ENCODE results near the gene ZNF273.
"Not testable (repeated sequence)": the region's sequence is repeated elsewhere in the genome, so short reads cannot be mapped to it uniquely, and the experiment has no call there.

ZNF273 gene

GRCh38 chr7:64905133-64905532 is 2.1 kb downstream of the ZNF273 start:
- DNase-seq: no peak
- peaks cover 0 to 4% (median 0%) of the 10 kb centered on the region in 5 experiments for H3K9me3 ChIP-seq (ENCODE audit: control extremely low read depth in 1 of 5, control insufficient read depth in 4 of 5, insufficient read depth in 2 of 5, low read depth in 1 of 5, low read length in 4 of 5)
- H3K27me3 ChIP-seq (replicated peaks in 2 of 5; ENCODE audit: control insufficient read depth in 4 of 5, insufficient read depth in 5 of 5, low read length in 4 of 5): no peaks in the 10 kb centered on the region
- 97% methylated on average over 9 of the region's 12 CpGs for WGBS (ENCODE audit: insufficient coverage)
- H3K4me3 ChIP-seq (ENCODE audit: control insufficient read depth in 1 of 7, extremely low read depth in 1 of 7, insufficient read depth in 4 of 7, low read depth in 2 of 7, low read length in 6 of 7): no peak overlapping the region
- ChIA-PET POLR2A (no interaction called here), CTCF (no interaction called here)
- H3K4me1 ChIP-seq (ENCODE audit: control extremely low read depth in 1 of 4, control insufficient read depth in 4 of 4, insufficient read depth in 4 of 4, low read length in 3 of 4): peaks cover 0 to 30% (median 10%) of the 10 kb centered on the region in 4 experiments
- H3K27ac ChIP-seq (ENCODE audit: insufficient read depth in 1 of 2, low read depth in 1 of 2, low read length in 2 of 2, poor library complexity in 1 of 2, severe bottlenecking in 2 of 2): no peak overlapping the region
- peaks cover 0 to 5% (median 2%) of the 10 kb centered on the region in 4 experiments for H3K36me3 ChIP-seq (ENCODE audit: control insufficient read depth in 4 of 4, insufficient read depth in 4 of 4, low read length in 3 of 4)

- POLR2A ChIA-PET: no interaction called here
Measured at GRCh38 chr7:64905547-64905946, 2.5 kb downstream of the ZNF273 start.

GRCh38 chr7:64907641-64908326 is 4.7 kb downstream of the ZNF273 start:
- ChIA-PET CTCF (interaction anchor here (1.3 kb wide), 1 partner anchor 20 kb away, joined by 3 read pairs; no protein-coding TSS in a partner anchor), POLR2A (no interaction called here)
- whole genome bisulfite sequencing (ENCODE audit: insufficient coverage): 58% methylated on average over 1 of the region's 5 CpGs
- Histone ChIP-seq H3K9me3 (ENCODE audit: control extremely low read depth in 1 of 5, control insufficient read depth in 4 of 5, insufficient read depth in 2 of 5, low read depth in 1 of 5, low read length in 4 of 5) (peaks cover 0 to 11% (median 8%) of the 10 kb centered on the region in 5 experiments), H3K27ac (ENCODE audit: insufficient read depth in 1 of 2, low read depth in 1 of 2, low read length in 2 of 2, poor library complexity in 1 of 2, severe bottlenecking in 2 of 2) (peak overlapping the region in 1 of 2 experiments; percentile 9), H3K4me1 (ENCODE audit: control extremely low read depth in 1 of 4, control insufficient read depth in 4 of 4, insufficient read depth in 4 of 4, low read length in 3 of 4) (peaks cover 0 to 25% (median 7%) of the 10 kb centered on the region in 4 experiments), H3K27me3 (replicated peaks in 2 of 5; ENCODE audit: control insufficient read depth in 4 of 5, insufficient read depth in 5 of 5, low read length in 4 of 5) (no peaks in the 10 kb centered on the region), H3K36me3 (ENCODE audit: control insufficient read depth in 4 of 4, insufficient read depth in 4 of 4, low read length in 3 of 4) (peaks cover 0 to 5% (median 4%) of the 10 kb centered on the region in 4 experiments), H3K4me3 (ENCODE audit: control insufficient read depth in 1 of 7, extremely low read depth in 1 of 7, insufficient read depth in 4 of 7, low read depth in 2 of 7, low read length in 6 of 7) (no peak overlapping the region)
- peak in 1 of 3 donors; percentile 57 for DNase-seq

More at GRCh38 chr7:64905547-64905946, 2.5 kb downstream of the ZNF273 start:
- Histone ChIP-seq H3K27me3 (replicated peaks in 2 of 5; ENCODE audit: control insufficient read depth in 4 of 5, insufficient read depth in 5 of 5, low read length in 4 of 5) (no peaks in the 10 kb centered on the region), H3K4me1 (ENCODE audit: control extremely low read depth in 1 of 4, control insufficient read depth in 4 of 4, insufficient read depth in 4 of 4, low read length in 3 of 4) (peaks cover 0 to 30% (median 10%) of the 10 kb centered on the region in 4 experiments), H3K27ac (ENCODE audit: insufficient read depth in 1 of 2, low read depth in 1 of 2, low read length in 2 of 2, poor library complexity in 1 of 2, severe bottlenecking in 2 of 2) (no peak overlapping the region), H3K9me3 (ENCODE audit: control extremely low read depth in 1 of 5, control insufficient read depth in 4 of 5, insufficient read depth in 2 of 5, low read depth in 1 of 5, low read length in 4 of 5) (peaks cover 0 to 6% (median 0%) of the 10 kb centered on the region in 5 experiments), H3K4me3 (ENCODE audit: control insufficient read depth in 1 of 7, extremely low read depth in 1 of 7, insufficient read depth in 4 of 7, low read depth in 2 of 7, low read length in 6 of 7) (no peak overlapping the region), H3K36me3 (ENCODE audit: control insufficient read depth in 4 of 4, insufficient read depth in 4 of 4, low read length in 3 of 4) (peaks cover 0 to 5% (median 2%) of the 10 kb centered on the region in 4 experiments)
- WGBS (ENCODE audit: insufficient coverage): 94% methylated on average over 2 of the region's 4 CpGs
- DNase-seq: no peak
- CTCF ChIA-PET: no interaction called here

GRCh38 chr7:64908358-64908757 is 5.3 kb downstream of the ZNF273 start:
- Histone ChIP-seq H3K36me3 (ENCODE audit: control insufficient read depth in 4 of 4, insufficient read depth in 4 of 4, low read length in 3 of 4) (peaks cover under 1 to 7% (median 6%) of the 10 kb centered on the region in 4 experiments), H3K9me3 (ENCODE audit: control extremely low read depth in 1 of 5, control insufficient read depth in 4 of 5, insufficient read depth in 2 of 5, low read depth in 1 of 5, low read length in 4 of 5) (peaks cover 0 to 17% (median 10%) of the 10 kb centered on the region in 5 experiments), H3K4me1 (ENCODE audit: control extremely low read depth in 1 of 4, control insufficient read depth in 4 of 4, insufficient read depth in 4 of 4, low read length in 3 of 4) (peaks cover 0 to 24% (median 7%) of the 10 kb centered on the region in 4 experiments), H3K27ac (ENCODE audit: insufficient read depth in 1 of 2, low read depth in 1 of 2, low read length in 2 of 2, poor library complexity in 1 of 2, severe bottlenecking in 2 of 2) (no peak overlapping the region), H3K27me3 (replicated peaks in 2 of 5; ENCODE audit: control insufficient read depth in 4 of 5, insufficient read depth in 5 of 5, low read length in 4 of 5) (no peaks in the 10 kb centered on the region), H3K4me3 (ENCODE audit: control insufficient read depth in 1 of 7, extremely low read depth in 1 of 7, insufficient read depth in 4 of 7, low read depth in 2 of 7, low read length in 6 of 7) (no peak overlapping the region)
- no CpG with 5 or more reads among the region's 2 CpGs for WGBS (ENCODE audit: insufficient coverage)
- CTCF ChIA-PET: no interaction called here
- DNase-seq: no peak
- POLR2A ChIA-PET: interaction anchor here (0.8 kb wide), 1 partner anchor 11 kb away, joined by 3 read pairs; no protein-coding TSS in a partner anchor

GRCh38 chr7:64914557-64914956 is 11.5 kb downstream of the ZNF273 start:
- CTCF ChIA-PET: interaction anchor here (1.3 kb wide), 1 partner anchor 35 kb away, joined by 3 read pairs; no protein-coding TSS in a partner anchor
- Histone ChIP-seq H3K36me3 (ENCODE audit: control insufficient read depth in 4 of 4, insufficient read depth in 4 of 4, low read length in 3 of 4) (peaks cover 8 to 40% (median 22%) of the 10 kb centered on the region in 4 experiments), H3K9me3 (ENCODE audit: control extremely low read depth in 1 of 5, control insufficient read depth in 4 of 5, insufficient read depth in 2 of 5, low read depth in 1 of 5, low read length in 4 of 5) (peaks cover 2 to 47% (median 23%) of the 10 kb centered on the region in 5 experiments), H3K27me3 (replicated peaks in 2 of 5; ENCODE audit: control insufficient read depth in 4 of 5, insufficient read depth in 5 of 5, low read length in 4 of 5) (no peaks in the 10 kb centered on the region), H3K27ac (ENCODE audit: insufficient read depth in 1 of 2, low read depth in 1 of 2, low read length in 2 of 2, poor library complexity in 1 of 2, severe bottlenecking in 2 of 2) (no peak overlapping the region), H3K4me1 (ENCODE audit: control extremely low read depth in 1 of 4, control insufficient read depth in 4 of 4, insufficient read depth in 4 of 4, low read length in 3 of 4) (no peaks in the 10 kb centered on the region), H3K4me3 (ENCODE audit: control insufficient read depth in 1 of 7, extremely low read depth in 1 of 7, insufficient read depth in 4 of 7, low read depth in 2 of 7, low read length in 6 of 7) (no peak overlapping the region)
- POLR2A ChIA-PET: no interaction called here
- DNase-seq: peak in 1 of 3 donors; percentile 33
- 100% methylated on average over 1 of the region's 3 CpGs for WGBS (ENCODE audit: insufficient coverage)

- Histone ChIP-seq H3K36me3 (ENCODE audit: control insufficient read depth in 4 of 4, insufficient read depth in 4 of 4, low read length in 3 of 4) (peaks cover 11 to 48% (median 28%) of the 10 kb centered on the region in 4 experiments), H3K9me3 (ENCODE audit: control extremely low read depth in 1 of 5, control insufficient read depth in 4 of 5, insufficient read depth in 2 of 5, low read depth in 1 of 5, low read length in 4 of 5) (peaks cover 2 to 50% (median 27%) of the 10 kb centered on the region in 5 experiments)
- POLR2A ChIA-PET; H3K4me1 ChIP-seq (ENCODE audit: control extremely low read depth in 1 of 4, control insufficient read depth in 4 of 4, insufficient read depth in 4 of 4, low read length in 3 of 4); CTCF ChIA-PET; H3K27ac ChIP-seq (ENCODE audit: insufficient read depth in 1 of 2, low read depth in 1 of 2, low read length in 2 of 2, poor library complexity in 1 of 2, severe bottlenecking in 2 of 2); H3K27me3 ChIP-seq (replicated peaks in 2 of 5; ENCODE audit: control insufficient read depth in 4 of 5, insufficient read depth in 5 of 5, low read length in 4 of 5); H3K4me3 ChIP-seq (ENCODE audit: control insufficient read depth in 1 of 7, extremely low read depth in 1 of 7, insufficient read depth in 4 of 7, low read depth in 2 of 7, low read length in 6 of 7); DNase-seq: not testable (repeated sequence)
- 93% methylated on average over 9 of the region's 9 CpGs for WGBS (ENCODE audit: insufficient coverage)
Measured at GRCh38 chr7:64915301-64915700, 12.2 kb downstream of the ZNF273 start.

Data from common myeloid progenitor, CD34-positive (primary cell).